Measurements from ENCODE around the gene SDC4.

Gene SDC4

DNA sequence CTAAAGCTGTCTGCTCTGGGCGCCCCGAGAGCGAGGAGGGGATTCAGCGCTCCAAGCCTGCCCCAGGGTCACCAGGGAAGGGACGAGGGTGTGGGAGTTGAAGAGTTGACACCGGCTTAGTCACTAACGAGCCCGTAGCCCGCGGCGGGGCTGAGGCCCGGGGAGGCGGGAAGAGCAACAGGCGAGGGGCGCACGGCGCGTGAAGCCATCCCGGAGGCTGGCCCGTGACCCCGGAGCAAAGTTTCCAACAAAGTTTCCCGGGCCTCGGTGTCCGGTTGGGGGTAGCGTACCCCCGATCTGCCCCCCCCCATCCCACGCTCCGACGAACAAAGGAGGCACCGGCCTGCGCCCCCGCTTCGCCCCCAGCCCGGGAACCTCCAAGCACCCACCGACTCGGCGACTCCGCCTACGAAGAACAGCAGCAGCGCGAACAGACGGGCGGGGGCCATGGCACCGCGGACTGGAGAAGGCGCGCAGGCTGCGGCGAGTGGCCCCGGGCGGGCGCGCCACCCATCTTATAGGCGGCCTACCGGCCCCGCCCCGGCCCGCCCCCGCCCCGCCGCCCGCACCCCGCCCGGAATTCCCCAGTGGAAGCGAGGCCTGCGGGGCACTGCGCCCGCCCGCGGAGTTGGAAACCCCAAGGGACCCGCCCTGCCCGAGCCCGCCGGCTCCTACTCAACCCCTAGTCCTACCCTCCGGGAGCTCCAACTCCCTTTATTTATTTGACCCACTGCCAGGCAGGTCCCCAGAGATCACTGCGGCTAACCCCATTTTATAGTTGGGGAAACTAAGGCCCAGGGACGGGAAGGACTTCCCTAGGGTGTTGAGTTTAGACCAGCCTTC, at the start of gene SDC4 (continued):
- TF ChIP-seq ZBTB21 (tag by site-specific recombination; IDR thresholded peaks at IDR 0.05) (no peak), ZNF169 (tag by site-specific recombination; IDR thresholded peaks at IDR 0.05) (no peak), GLI4 (tag by site-specific recombination; IDR thresholded peaks at IDR 0.05) (no peak), KLF16 (tag by site-specific recombination; IDR thresholded peaks at IDR 0.05) (peak; percentile 47; the same call in 1 of the 2 replicates), ZFP3 (tag by site-specific recombination; IDR thresholded peaks at IDR 0.05; ENCODE audit: low read depth) (no peak), SETDB1 (IDR thresholded peaks at IDR 0.05; ENCODE audit: insufficient read length, low read length) (no peak), ZBTB1 (tag by site-specific recombination; IDR thresholded peaks at IDR 0.05) (no peak), WT1 (tag by site-specific recombination; IDR thresholded peaks at IDR 0.05) (peak; percentile 33; the same call in 1 of the 2 replicates), ZNF157 (tag by site-specific recombination; IDR thresholded peaks at IDR 0.05) (no peak), ZNF423 (tag by site-specific recombination; IDR thresholded peaks at IDR 0.05) (peak; percentile 91), SP3 (tag by site-specific recombination; IDR thresholded peaks at IDR 0.05) (peak; percentile 61), ZBTB48 (tag by site-specific recombination; IDR thresholded peaks at IDR 0.05) (peak; percentile 45; the same call in 1 of the 2 replicates), KLF7 (tag by site-specific recombination; IDR thresholded peaks at IDR 0.05; ENCODE audit: borderline replicate concordance) (0 out of 2 replicates have a peak, but pooled peaks have one; percentile 4), ZSCAN30 (tag by site-specific recombination; IDR thresholded peaks at IDR 0.05) (0 out of 2 replicates have a peak, but pooled peaks have one; percentile 6), ZNF670 (tag by site-specific recombination; IDR thresholded peaks at IDR 0.05; ENCODE audit: low read depth) (no peak), ZNF658 (tag by site-specific recombination; IDR thresholded peaks at IDR 0.05) (no peak), ZXDB (tag by site-specific recombination; IDR thresholded peaks at IDR 0.05) (peak; percentile 72), ZNF654 (tag by site-specific recombination; IDR thresholded peaks at IDR 0.05; ENCODE audit: low read depth) (no peak), ZNF221 (tag by site-specific recombination; IDR thresholded peaks at IDR 0.05; ENCODE audit: borderline replicate concordance) (no peak), ZNF202 (tag by site-specific recombination; IDR thresholded peaks at IDR 0.05; ENCODE audit: borderline replicate concordance) (no peak), ZNF626 (tag by site-specific recombination; IDR thresholded peaks at IDR 0.05) (no peak)
- TF ChIP-seq, protein P1, sequence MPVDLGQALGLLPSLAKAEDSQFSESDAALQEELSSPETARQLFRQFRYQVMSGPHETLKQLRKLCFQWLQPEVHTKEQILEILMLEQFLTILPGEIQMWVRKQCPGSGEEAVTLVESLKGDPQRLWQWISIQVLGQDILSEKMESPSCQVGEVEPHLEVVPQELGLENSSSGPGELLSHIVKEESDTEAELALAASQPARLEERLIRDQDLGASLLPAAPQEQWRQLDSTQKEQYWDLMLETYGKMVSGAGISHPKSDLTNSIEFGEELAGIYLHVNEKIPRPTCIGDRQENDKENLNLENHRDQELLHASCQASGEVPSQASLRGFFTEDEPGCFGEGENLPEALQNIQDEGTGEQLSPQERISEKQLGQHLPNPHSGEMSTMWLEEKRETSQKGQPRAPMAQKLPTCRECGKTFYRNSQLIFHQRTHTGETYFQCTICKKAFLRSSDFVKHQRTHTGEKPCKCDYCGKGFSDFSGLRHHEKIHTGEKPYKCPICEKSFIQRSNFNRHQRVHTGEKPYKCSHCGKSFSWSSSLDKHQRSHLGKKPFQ (tag by site-specific recombination; IDR thresholded peaks at IDR 0.05) = no peak
- TF ChIP-seq, protein P2, sequence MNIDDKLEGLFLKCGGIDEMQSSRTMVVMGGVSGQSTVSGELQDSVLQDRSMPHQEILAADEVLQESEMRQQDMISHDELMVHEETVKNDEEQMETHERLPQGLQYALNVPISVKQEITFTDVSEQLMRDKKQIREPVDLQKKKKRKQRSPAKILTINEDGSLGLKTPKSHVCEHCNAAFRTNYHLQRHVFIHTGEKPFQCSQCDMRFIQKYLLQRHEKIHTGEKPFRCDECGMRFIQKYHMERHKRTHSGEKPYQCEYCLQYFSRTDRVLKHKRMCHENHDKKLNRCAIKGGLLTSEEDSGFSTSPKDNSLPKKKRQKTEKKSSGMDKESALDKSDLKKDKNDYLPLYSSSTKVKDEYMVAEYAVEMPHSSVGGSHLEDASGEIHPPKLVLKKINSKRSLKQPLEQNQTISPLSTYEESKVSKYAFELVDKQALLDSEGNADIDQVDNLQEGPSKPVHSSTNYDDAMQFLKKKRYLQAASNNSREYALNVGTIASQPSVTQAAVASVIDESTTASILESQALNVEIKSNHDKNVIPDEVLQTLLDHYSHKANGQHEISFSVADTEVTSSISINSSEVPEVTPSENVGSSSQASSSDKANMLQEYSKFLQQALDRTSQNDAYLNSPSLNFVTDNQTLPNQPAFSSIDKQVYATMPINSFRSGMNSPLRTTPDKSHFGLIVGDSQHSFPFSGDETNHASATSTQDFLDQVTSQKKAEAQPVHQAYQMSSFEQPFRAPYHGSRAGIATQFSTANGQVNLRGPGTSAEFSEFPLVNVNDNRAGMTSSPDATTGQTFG (tag by site-specific recombination; IDR thresholded peaks at IDR 0.05; ENCODE audit: borderline replicate concordance) = no peak
- TF ChIP-seq, protein P3, sequence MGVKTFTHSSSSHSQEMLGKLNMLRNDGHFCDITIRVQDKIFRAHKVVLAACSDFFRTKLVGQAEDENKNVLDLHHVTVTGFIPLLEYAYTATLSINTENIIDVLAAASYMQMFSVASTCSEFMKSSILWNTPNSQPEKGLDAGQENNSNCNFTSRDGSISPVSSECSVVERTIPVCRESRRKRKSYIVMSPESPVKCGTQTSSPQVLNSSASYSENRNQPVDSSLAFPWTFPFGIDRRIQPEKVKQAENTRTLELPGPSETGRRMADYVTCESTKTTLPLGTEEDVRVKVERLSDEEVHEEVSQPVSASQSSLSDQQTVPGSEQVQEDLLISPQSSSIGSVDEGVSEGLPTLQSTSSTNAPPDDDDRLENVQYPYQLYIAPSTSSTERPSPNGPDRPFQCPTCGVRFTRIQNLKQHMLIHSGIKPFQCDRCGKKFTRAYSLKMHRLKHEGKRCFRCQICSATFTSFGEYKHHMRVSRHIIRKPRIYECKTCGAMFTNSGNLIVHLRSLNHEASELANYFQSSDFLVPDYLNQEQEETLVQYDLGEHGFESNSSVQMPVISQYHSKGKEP (tag by site-specific recombination; IDR thresholded peaks at IDR 0.05) = no peak
- TF ChIP-seq, protein P4, sequence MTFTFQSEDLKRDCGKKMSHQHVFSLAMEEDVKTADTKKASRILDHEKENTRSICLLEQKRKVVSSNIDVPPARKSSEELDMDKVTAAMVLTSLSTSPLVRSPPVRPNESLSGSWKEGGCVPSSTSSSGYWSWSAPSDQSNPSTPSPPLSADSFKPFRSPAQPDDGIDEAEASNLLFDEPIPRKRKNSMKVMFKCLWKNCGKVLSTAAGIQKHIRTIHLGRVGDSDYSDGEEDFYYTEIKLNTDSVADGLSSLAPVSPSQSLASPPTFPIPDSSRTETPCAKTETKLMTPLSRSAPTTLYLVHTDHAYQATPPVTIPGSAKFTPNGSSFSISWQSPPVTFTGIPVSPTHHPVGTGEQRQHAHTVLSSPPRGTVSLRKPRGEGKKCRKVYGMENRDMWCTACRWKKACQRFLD (tag by site-specific recombination; IDR thresholded peaks at IDR 0.05) = no peak
- TF ChIP-seq, protein P5, sequence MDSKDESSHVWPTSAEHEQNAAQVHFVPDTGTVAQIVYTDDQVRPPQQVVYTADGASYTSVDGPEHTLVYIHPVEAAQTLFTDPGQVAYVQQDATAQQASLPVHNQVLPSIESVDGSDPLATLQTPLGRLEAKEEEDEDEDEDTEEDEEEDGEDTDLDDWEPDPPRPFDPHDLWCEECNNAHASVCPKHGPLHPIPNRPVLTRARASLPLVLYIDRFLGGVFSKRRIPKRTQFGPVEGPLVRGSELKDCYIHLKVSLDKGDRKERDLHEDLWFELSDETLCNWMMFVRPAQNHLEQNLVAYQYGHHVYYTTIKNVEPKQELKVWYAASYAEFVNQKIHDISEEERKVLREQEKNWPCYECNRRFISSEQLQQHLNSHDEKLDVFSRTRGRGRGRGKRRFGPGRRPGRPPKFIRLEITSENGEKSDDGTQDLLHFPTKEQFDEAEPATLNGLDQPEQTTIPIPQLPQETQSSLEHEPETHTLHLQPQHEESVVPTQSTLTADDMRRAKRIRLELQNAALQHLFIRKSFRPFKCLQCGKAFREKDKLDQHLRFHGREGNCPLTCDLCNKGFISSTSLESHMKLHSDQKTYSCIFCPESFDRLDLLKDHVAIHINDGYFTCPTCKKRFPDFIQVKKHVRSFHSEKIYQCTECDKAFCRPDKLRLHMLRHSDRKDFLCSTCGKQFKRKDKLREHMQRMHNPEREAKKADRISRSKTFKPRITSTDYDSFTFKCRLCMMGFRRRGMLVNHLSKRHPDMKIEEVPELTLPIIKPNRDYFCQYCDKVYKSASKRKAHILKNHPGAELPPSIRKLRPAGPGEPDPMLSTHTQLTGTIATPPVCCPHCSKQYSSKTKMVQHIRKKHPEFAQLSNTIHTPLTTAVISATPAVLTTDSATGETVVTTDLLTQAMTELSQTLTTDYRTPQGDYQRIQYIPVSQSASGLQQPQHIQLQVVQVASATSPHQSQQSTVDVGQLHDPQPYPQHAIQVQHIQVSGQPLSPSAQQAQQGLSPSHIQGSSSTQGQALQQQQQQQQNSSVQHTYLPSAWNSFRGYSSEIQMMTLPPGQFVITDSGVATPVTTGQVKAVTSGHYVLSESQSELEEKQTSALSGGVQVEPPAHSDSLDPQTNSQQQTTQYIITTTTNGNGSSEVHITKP (tag by site-specific recombination; IDR thresholded peaks at IDR 0.05) = peak; percentile 86
- TF ChIP-seq, protein P6, sequence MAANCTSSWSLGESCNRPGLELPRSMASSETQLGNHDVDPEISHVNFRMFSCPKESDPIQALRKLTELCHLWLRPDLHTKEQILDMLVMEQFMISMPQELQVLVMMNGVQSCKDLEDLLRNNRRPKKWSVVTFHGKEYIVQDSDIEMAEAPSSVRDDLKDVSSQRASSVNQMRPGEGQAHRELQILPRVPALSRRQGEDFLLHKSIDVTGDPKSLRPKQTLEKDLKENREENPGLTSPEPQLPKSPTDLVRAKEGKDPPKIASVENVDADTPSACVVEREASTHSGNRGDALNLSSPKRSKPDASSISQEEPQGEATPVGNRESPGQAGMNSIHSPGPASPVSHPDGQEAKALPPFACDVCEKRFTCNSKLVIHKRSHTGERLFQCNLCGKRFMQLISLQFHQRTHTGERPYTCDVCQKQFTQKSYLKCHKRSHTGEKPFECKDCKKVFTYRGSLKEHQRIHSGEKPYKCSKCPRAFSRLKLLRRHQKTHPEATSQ (tag by site-specific recombination; IDR thresholded peaks at IDR 0.05) = no peak

All from HEK293 (cell line).